Ectodermal cell (in vitro differentiated cells): ENCODE measurements around the gene ZFYVE28. TPM values are rescaled to one million over a fixed set of nuclear protein-coding genes. Genes with fewer than 3 reads are reported as not detected.
"Not testable (repeated sequence)": the region's sequence is repeated elsewhere in the genome, so short reads cannot be mapped to it uniquely, and the experiment has no call there.

ENCODE experiments used
- H3K27ac ChIP-seq: 2 replicates; pipeline ENCODE4 v1.7.0; 2013; ENCODE audit warnings: mild to moderate bottlenecking, low read depth, low read length; ENCODE audit not compliant: insufficient read depth, poor library complexity, severe bottlenecking
- H3K27me3 ChIP-seq: 2 replicates; pipeline ENCODE4 v1.7.0; 2013; ENCODE audit warnings: mild to moderate bottlenecking, low read length; ENCODE audit not compliant: insufficient read depth, control insufficient read depth, poor library complexity, severe bottlenecking
- H3K36me3 ChIP-seq: one replicate; pipeline ENCODE4 v1.7.0; 2013; ENCODE audit warnings: low read length; ENCODE audit not compliant: control insufficient read depth, insufficient read depth
- H3K4me1 ChIP-seq: one replicate; pipeline ENCODE4 v1.7.0; 2013; ENCODE audit warnings: low read length; ENCODE audit not compliant: control insufficient read depth, insufficient read depth
- H3K4me3 ChIP-seq: 2 replicates; pipeline ENCODE4 v1.7.0; 2013; ENCODE audit warnings: low read depth, low read length, control low read depth; ENCODE audit not compliant: insufficient read depth
- H3K9me3 ChIP-seq: 2 replicates; pipeline ENCODE4 v1.7.0; 2013; ENCODE audit warnings: mild to moderate bottlenecking, low read length, moderate library complexity; ENCODE audit not compliant: control insufficient read depth
- WGBS, 2 experiments: methylation state at CpG; one replicate each; pipeline ENCODE4 v1.1.7; 2013; ENCODE audit warnings: missing lambda C conversion rate in 2 of 2; 5-methylcytosine and 5-hydroxymethylcytosine counted together
- polyA plus RNA-seq, 4 experiments: library from polyadenylated mRNA; stranded (reverse); fragments of 50-300 nt; gene quantifications; one replicate each; pipeline ENCODE4 v1.2.3, GENCODE V29; 2013

Gene ZFYVE28
- polyA plus RNA-seq (2013, experiment 1 of 4), result 0.33 TPM
- polyA plus RNA-seq (2013, experiment 2 of 4), result 0.16 TPM
- 0.27 TPM for polyA plus RNA-seq (2013, experiment 3 of 4)
- polyA plus RNA-seq (2013, experiment 4 of 4), result 0.12 TPM

- no peaks in the 10 kb centered on the region for H3K36me3 ChIP-seq
- WGBS, 2 experiments, result 1% methylated on average over 90 of the region's 90 CpGs
- peaks cover 2% of the 10 kb centered on the region for H3K4me1 ChIP-seq
- peak within 1 kb of the TSS; percentile 40 for H3K4me3 ChIP-seq
- H3K9me3 ChIP-seq, result no peaks in the 10 kb centered on the region
- peaks cover 93% of the 10 kb centered on the region for H3K27me3 ChIP-seq
- no peak within 1 kb of the TSS for H3K27ac ChIP-seq
These were observed at the start of gene ZFYVE28 for GRCh38 chr4:2417765-2418649. Gene ZFYVE28, minus strand, starts transcription at chr4:2418645. Its CDS starts 322 bp downstream, at chr4:2418323.

GRCh38 chr4:2465544-2465943, 47.1 kb upstream of the ZFYVE28 start:
- H3K4me1 ChIP-seq, H3K9me3 ChIP-seq, H3K27ac ChIP-seq, H3K36me3 ChIP-seq, H3K4me3 ChIP-seq: not testable (repeated sequence)
- H3K27me3 ChIP-seq, result peaks cover 30% of the 10 kb centered on the region

- Histone ChIP-seq H3K27me3 (peaks cover 30% of the 10 kb centered on the region), H3K4me3 (no peak overlapping the region), H3K27ac (no peak overlapping the region), H3K4me1 (peaks cover under 1% of the 10 kb centered on the region), H3K36me3 (no peaks in the 10 kb centered on the region), H3K9me3 (no peaks in the 10 kb centered on the region)
- WGBS, 2 experiments, result 89 to 93% methylated on average over 6 of the region's 6 CpGs
These were observed 46.6 kb upstream of the ZFYVE28 start for GRCh38 chr4:2465032-2465431.

GRCh38 chr4:2462992-2463762, 44.7 kb upstream of the ZFYVE28 start:
- 42 to 44% methylated on average over 35 of the region's 35 CpGs for WGBS, 2 experiments
- H3K27ac ChIP-seq, result no peak overlapping the region
- peak overlapping the region; percentile 40 for H3K4me3 ChIP-seq

GRCh38 chr4:2462218-2462991, 44.0 kb upstream of the ZFYVE28 start:
- no peaks in the 10 kb centered on the region for H3K36me3 ChIP-seq
- 4% methylated on average over 99 of the region's 99 CpGs for WGBS, 2 experiments
- no peaks in the 10 kb centered on the region for H3K9me3 ChIP-seq
- peaks cover 30% of the 10 kb centered on the region for H3K27me3 ChIP-seq
- no peak overlapping the region for H3K27ac ChIP-seq
- H3K4me3 ChIP-seq, result peak overlapping the region; percentile 40
- H3K4me1 ChIP-seq, result no peaks in the 10 kb centered on the region

More at GRCh38 chr4:2462992-2463762, 44.7 kb upstream of the ZFYVE28 start:
- Histone ChIP-seq H3K4me1 (no peaks in the 10 kb centered on the region), H3K36me3 (no peaks in the 10 kb centered on the region), H3K27me3 (peaks cover 30% of the 10 kb centered on the region), H3K9me3 (no peaks in the 10 kb centered on the region)

- Histone ChIP-seq H3K27ac (no peak overlapping the region), H3K27me3 (peaks cover 30% of the 10 kb centered on the region), H3K4me1 (no peaks in the 10 kb centered on the region), H3K4me3 (no peak overlapping the region), H3K36me3 (no peaks in the 10 kb centered on the region), H3K9me3 (no peaks in the 10 kb centered on the region)
- 88 to 89% methylated on average over 14 to 15 of the region's 15 CpGs for WGBS, 2 experiments
These were observed 43.0 kb upstream of the ZFYVE28 start for GRCh38 chr4:2461246-2461960.

GRCh38 chr4:2459589-2460349, 41.3 kb upstream of the ZFYVE28 start:
- Histone ChIP-seq H3K27ac (no peak overlapping the region), H3K36me3 (no peaks in the 10 kb centered on the region), H3K9me3 (no peaks in the 10 kb centered on the region), H3K27me3 (peaks cover 30% of the 10 kb centered on the region), H3K4me3 (no peak overlapping the region), H3K4me1 (no peaks in the 10 kb centered on the region)
- WGBS, 2 experiments, result 91 to 92% methylated on average over 19 of the region's 19 CpGs

GRCh38 chr4:2458546-2459491, 40.4 kb upstream of the ZFYVE28 start:
- 92 to 93% methylated on average over 38 of the region's 38 CpGs for WGBS, 2 experiments
- peaks cover 29% of the 10 kb centered on the region for H3K27me3 ChIP-seq
- no peaks in the 10 kb centered on the region for H3K9me3 ChIP-seq
- no peaks in the 10 kb centered on the region for H3K36me3 ChIP-seq
- no peaks in the 10 kb centered on the region for H3K4me1 ChIP-seq
- H3K27ac ChIP-seq, result no peak overlapping the region
- no peak overlapping the region for H3K4me3 ChIP-seq
